Stomach (tissue), 9 donors: ENCODE data around the gene CLIC6. TPM values are rescaled to one million over a fixed set of nuclear protein-coding genes. Genes with fewer than 3 reads are reported as not detected.

ENCODE experiments used
- DNase-seq, 2 donors: peaks; one replicate each; pipeline versions ENCODE4 v3.0.0 to v3.0.0-alpha.2; 2013 to 2019
- H3K27ac ChIP-seq, 5 donors: fragments of 200-600 bp in 4 of 5; sonication (generic) in 4 of 5; one replicate each; pipeline ENCODE4 v1.5.1; 2013 to 2019; ENCODE audit warnings: mild to moderate bottlenecking in 1 of 5, moderate library complexity in 1 of 5
- H3K27me3 ChIP-seq, 3 donors: fragments of 200-600 bp; sonication (generic); one replicate each; pipeline ENCODE4 v1.5.1; 2017 to 2019; ENCODE audit warnings: mixed run types in 1 of 3
- H3K36me3 ChIP-seq, 4 donors: fragments of 200-600 bp; sonication (generic); 1 replicate in 3 of 4; 2 replicates in 1 of 4; pipeline ENCODE4 v1.5.1; 2016 to 2019
- H3K4me1 ChIP-seq, 4 donors: fragments of 200-600 bp; sonication (generic); one replicate each; pipeline ENCODE4 v1.5.1; 2016 to 2019
- H3K4me3 ChIP-seq, 4 donors: fragments of 200-600 bp; sonication (generic) in 3 of 4; one replicate each; pipeline ENCODE4 v1.5.1; 2016 to 2019; ENCODE audit warnings: mild to moderate bottlenecking in 1 of 4
- H3K9me3 ChIP-seq, 4 donors: fragments of 200-600 bp; sonication (generic); one replicate each; pipeline ENCODE4 v1.5.1; 2016 to 2019
- CTCF ChIP-seq, 7 experiments: fragments of 450-650 bp in 4 of 7; fragments of 200-600 bp in 3 of 7; sonication (generic) in 3 of 7; IDR thresholded peaks; one replicate each; pipeline ENCODE4 v1.5.1; 2016 to 2019; ENCODE audit warnings: antibody characterized with exemption in 7 of 7, control low read depth in 2 of 7, mild to moderate bottlenecking in 1 of 7
- EP300 ChIP-seq: sonication (generic); formaldehyde crosslinking; IDR thresholded peaks from one replicate; pipeline ENCODE4 v1.6.1; 2017; ENCODE audit warnings: antibody characterized with exemption
- POLR2A ChIP-seq, 4 donors: fragments of 450-650 bp; IDR thresholded peaks; one replicate each; pipeline ENCODE4 v1.6.1; 2016; ENCODE audit warnings: antibody characterized with exemption in 4 of 4, control low read depth in 2 of 4, mild to moderate bottlenecking in 1 of 4, moderate library complexity in 1 of 4
- POLR2AphosphoS5 ChIP-seq, 3 donors: sonication (generic); formaldehyde crosslinking; IDR thresholded peaks; one replicate each; pipeline ENCODE4 v1.6.1; 2016; ENCODE audit warnings: antibody characterized with exemption in 3 of 3
- WGBS, 5 donors: extraction: QIAGEN DNeasy Blood & Tissue Kit in 3 of 5; methylation state at CpG; one replicate each; pipeline versions ENCODE4 v1.1.5 to v1.1.7; 2013 to 2018; 5-methylcytosine and 5-hydroxymethylcytosine counted together
- intact Hi-C: fragments of 100-400 bp; cut with DNase I; formaldehyde crosslinking; loops from one replicate; pipeline ENCODE4 v1.15.1; 2023; ENCODE audit warnings: low total_unique reads
- polyA plus RNA-seq, 3 donors: library from polyadenylated mRNA; stranded (reverse); fragments of 200-250 nt; gene quantifications; one replicate each; pipeline ENCODE4 v1.2.3, GENCODE V29; 2013
- total RNA-seq, 5 donors: library from RNA; depleted of rRNA; stranded (reverse); fragments of >200 nt; gene quantifications; one replicate each; pipeline versions ENCODE4 v1.1.0 to v1.2.3, GENCODE V29; 2014 to 2016
- donor health status: healthy with polysubstance abuse.
- donor health status: Bipolar disorder and iron deficiency.
- donor health status: healthy.

Gene CLIC6
- total and polyA plus RNA-seq, 8 donors, result 3.8 to 103 (median 64.8) TPM

- Histone ChIP-seq H3K36me3 (no peaks in the 10 kb centered on the region), H3K27ac (peak overlapping the region in 1 of 5 donors; percentile 57), H3K4me1 (peaks cover 4 to 30% (median 17%) of the 10 kb centered on the region in 4 donors), H3K9me3 (no peaks in the 10 kb centered on the region), H3K4me3 (no peak overlapping the region), H3K27me3 (peaks cover 0 to 7% (median 0%) of the 10 kb centered on the region in 3 donors)
- intact Hi-C loops, result no loop called here
- TF ChIP-seq EP300, result no peak
- no peak for TF ChIP-seq POLR2AphosphoS5 (IDR thresholded peaks at IDR 0.05)
- no peak for TF ChIP-seq POLR2A (IDR thresholded peaks at IDR 0.05)
- no peak for TF ChIP-seq CTCF (IDR thresholded peaks at IDR 0.05)
- DNase-seq, result no peak
- WGBS, 5 donors, result 84 to 92% (median 88%) methylated on average over 9 of the region's 9 CpGs
Measured at GRCh38 chr21:34743285-34743684, 74.5 kb downstream of the CLIC6 start.

GRCh38 chr21:34743831-34744230 lies 75.0 kb downstream of the CLIC6 start:
- peak; percentile 41 to 63 for DNase-seq
- intact Hi-C loops, result no loop called here
- no peaks in the 10 kb centered on the region for H3K9me3 ChIP-seq
- no peak overlapping the region for H3K4me3 ChIP-seq
- WGBS, 5 donors, result 32 to 58% (median 45%) methylated on average over 9 of the region's 9 CpGs
- no peaks in the 10 kb centered on the region for H3K36me3 ChIP-seq
- H3K4me1 ChIP-seq, result peaks cover 4 to 30% (median 17%) of the 10 kb centered on the region in 4 donors
- peak overlapping the region in 1 of 5 donors; percentile 57 for H3K27ac ChIP-seq
- H3K27me3 ChIP-seq, result peaks cover 0 to 7% (median 0%) of the 10 kb centered on the region in 3 donors
- TF ChIP-seq POLR2AphosphoS5 (IDR thresholded peaks at IDR 0.05), result peak in 1 of 3 donors; percentile 40
- TF ChIP-seq CTCF (IDR thresholded peaks at IDR 0.05), result no peak
- no peak for TF ChIP-seq POLR2A (IDR thresholded peaks at IDR 0.05)
- TF ChIP-seq EP300, result no peak

GRCh38 chr21:34744801-34745200 lies 76.0 kb downstream of the CLIC6 start:
- H3K36me3 ChIP-seq, result no peaks in the 10 kb centered on the region
- WGBS, 5 donors, result 12 to 24% (median 18%) methylated on average over 3 of the region's 3 CpGs; no CpG with 5 or more reads in 1 of the 5 donors
- H3K9me3 ChIP-seq, result no peaks in the 10 kb centered on the region
- H3K4me1 ChIP-seq, result peaks cover 4 to 30% (median 17%) of the 10 kb centered on the region in 4 donors
- no peak overlapping the region for H3K4me3 ChIP-seq
- intact Hi-C loops, result no loop called here
- DNase-seq, result no peak
- TF ChIP-seq EP300 (no peak), POLR2A (IDR thresholded peaks at IDR 0.05) (no peak), POLR2AphosphoS5 (IDR thresholded peaks at IDR 0.05) (no peak), CTCF (IDR thresholded peaks at IDR 0.05) (no peak)
- H3K27ac ChIP-seq, result peak overlapping the region in 2 of 5 donors; percentile 19 to 59
- peaks cover 0 to 7% (median 0%) of the 10 kb centered on the region in 3 donors for H3K27me3 ChIP-seq

- WGBS, 5 donors, result 40 to 45% (median 41%) methylated on average over 20 to 21 of the region's 21 CpGs
- H3K9me3 ChIP-seq, result no peaks in the 10 kb centered on the region
- intact Hi-C loops, result no loop called here
Measured at GRCh38 chr21:34745557-34746255, 76.9 kb downstream of the CLIC6 start.

More at GRCh38 chr21:34745557-34746255, 76.9 kb downstream of the CLIC6 start:
- H3K36me3 ChIP-seq, result no peaks in the 10 kb centered on the region
- TF ChIP-seq CTCF (IDR thresholded peaks at IDR 0.05), result peak in 5 of 7 experiments; percentile 74 to 93 (median 85)
- TF ChIP-seq EP300, result no peak
- peak in 1 of 3 donors; percentile 62 for TF ChIP-seq POLR2AphosphoS5 (IDR thresholded peaks at IDR 0.05)
- H3K4me1 ChIP-seq, result peaks cover 4 to 30% (median 17%) of the 10 kb centered on the region in 4 donors
- peaks cover 0 to 7% (median 0%) of the 10 kb centered on the region in 3 donors for H3K27me3 ChIP-seq
- peak overlapping the region in 4 of 5 donors; percentile 19 to 59 (median 42) for H3K27ac ChIP-seq
- peak overlapping the region in 1 of 4 donors; percentile 26 for H3K4me3 ChIP-seq
- peak; percentile 73 to 91 for DNase-seq
